ENCODE measurements around the gene ANO2.

ANO2 gene

GRCh38 chr12:5785601-5786000 lies 159.5 kb downstream of the ANO2 start:
- TF ChIP-seq GATA2 (IDR thresholded peaks at IDR 0.05; ENCODE audit: low read depth, low read length), result no peak
- no peak for TF ChIP-seq GATA3 (IDR thresholded peaks at IDR 0.05; ENCODE audit: low read depth, low read length)

- no peak for TF ChIP-seq GATA2 (IDR thresholded peaks at IDR 0.05; ENCODE audit: low read depth, low read length)
- TF ChIP-seq GATA3 (IDR thresholded peaks at IDR 0.05; ENCODE audit: low read depth, low read length), result no peak
Measured at GRCh38 chr12:5784462-5785130, 160.5 kb downstream of the ANO2 start.

GRCh38 chr12:5783289-5783920 lies 161.7 kb downstream of the ANO2 start:
- TF ChIP-seq GATA3 (IDR thresholded peaks at IDR 0.05; ENCODE audit: low read depth, low read length), result no peak
- no peak for TF ChIP-seq GATA2 (IDR thresholded peaks at IDR 0.05; ENCODE audit: low read depth, low read length)

- no peak for TF ChIP-seq GATA3 (IDR thresholded peaks at IDR 0.05; ENCODE audit: low read depth, low read length)
- no peak for TF ChIP-seq GATA2 (IDR thresholded peaks at IDR 0.05; ENCODE audit: low read depth, low read length)
Measured at GRCh38 chr12:5780536-5780935, 164.5 kb downstream of the ANO2 start.

GRCh38 chr12:5779401-5779800 lies 165.7 kb downstream of the ANO2 start:
- no peak for TF ChIP-seq GATA2 (IDR thresholded peaks at IDR 0.05; ENCODE audit: low read depth, low read length)
- TF ChIP-seq GATA3 (IDR thresholded peaks at IDR 0.05; ENCODE audit: low read depth, low read length), result no peak

GRCh38 chr12:5778821-5779220 lies 166.2 kb downstream of the ANO2 start:
- TF ChIP-seq GATA3 (IDR thresholded peaks at IDR 0.05; ENCODE audit: low read depth, low read length) (no peak), GATA2 (IDR thresholded peaks at IDR 0.05; ENCODE audit: low read depth, low read length) (no peak)

GRCh38 chr12:5777451-5777850 lies 167.6 kb downstream of the ANO2 start:
- no peak for TF ChIP-seq GATA3 (IDR thresholded peaks at IDR 0.05; ENCODE audit: low read depth, low read length)
- TF ChIP-seq GATA2 (IDR thresholded peaks at IDR 0.05; ENCODE audit: low read depth, low read length), result no peak

GRCh38 chr12:5776091-5776490 lies 169.0 kb downstream of the ANO2 start:
- TF ChIP-seq GATA3 (IDR thresholded peaks at IDR 0.05; ENCODE audit: low read depth, low read length) (no peak), GATA2 (IDR thresholded peaks at IDR 0.05; ENCODE audit: low read depth, low read length) (no peak)

- no peak for TF ChIP-seq GATA2 (IDR thresholded peaks at IDR 0.05; ENCODE audit: low read depth, low read length)
- TF ChIP-seq GATA3 (IDR thresholded peaks at IDR 0.05; ENCODE audit: low read depth, low read length), result no peak
Measured at GRCh38 chr12:5773550-5773949, 171.5 kb downstream of the ANO2 start.

GRCh38 chr12:5771756-5772155 lies 173.3 kb downstream of the ANO2 start:
- TF ChIP-seq GATA2 (IDR thresholded peaks at IDR 0.05; ENCODE audit: low read depth, low read length), result no peak
- no peak for TF ChIP-seq GATA3 (IDR thresholded peaks at IDR 0.05; ENCODE audit: low read depth, low read length)

- no peak for TF ChIP-seq GATA3 (IDR thresholded peaks at IDR 0.05; ENCODE audit: low read depth, low read length)
- no peak for TF ChIP-seq GATA2 (IDR thresholded peaks at IDR 0.05; ENCODE audit: low read depth, low read length)
Measured at GRCh38 chr12:5770727-5771126, 174.3 kb downstream of the ANO2 start.

GRCh38 chr12:5768581-5769196 lies 176.4 kb downstream of the ANO2 start:
- TF ChIP-seq GATA2 (IDR thresholded peaks at IDR 0.05; ENCODE audit: low read depth, low read length) (no peak), GATA3 (IDR thresholded peaks at IDR 0.05; ENCODE audit: low read depth, low read length) (no peak)

- TF ChIP-seq GATA2 (IDR thresholded peaks at IDR 0.05; ENCODE audit: low read depth, low read length) (no peak), GATA3 (IDR thresholded peaks at IDR 0.05; ENCODE audit: low read depth, low read length) (no peak)
Measured at GRCh38 chr12:5768171-5768570, 176.9 kb downstream of the ANO2 start.

- TF ChIP-seq GATA2 (IDR thresholded peaks at IDR 0.05; ENCODE audit: low read depth, low read length) (no peak), GATA3 (IDR thresholded peaks at IDR 0.05; ENCODE audit: low read depth, low read length) (no peak)
Measured at GRCh38 chr12:5758347-5758746, 186.7 kb downstream of the ANO2 start.

GRCh38 chr12:5756338-5756842 lies 188.7 kb downstream of the ANO2 start:
- TF ChIP-seq GATA3 (IDR thresholded peaks at IDR 0.05; ENCODE audit: low read depth, low read length) (no peak), GATA2 (IDR thresholded peaks at IDR 0.05; ENCODE audit: low read depth, low read length) (no peak)
